Omental fat pad (tissue), 4 donors: ENCODE measurements around the gene NPC1. TPM values are rescaled to one million over a fixed set of nuclear protein-coding genes. Genes with fewer than 3 reads are reported as not detected.
"Not testable (repeated sequence)": the region's sequence is repeated elsewhere in the genome, so short reads cannot be mapped to it uniquely, and the experiment has no call there.

Experiments used
- ATAC-seq: fragments of 150-250 bp; one replicate; pipeline ENCODE4 v1.9.1; 2016; ENCODE audit warnings: mild to moderate bottlenecking, moderate library complexity; ENCODE audit not compliant: low FRiP score
- DNase-seq: peaks from one replicate; pipeline ENCODE4 v3.0.0-alpha.2; 2019; ENCODE audit warnings: low spot score
- CTCF ChIP-seq, 3 donors: fragments of 450-650 bp; IDR thresholded peaks; one replicate each; pipeline ENCODE4 v1.5.1; 2016 to 2017; ENCODE audit warnings: antibody characterized with exemption in 3 of 3, mild to moderate bottlenecking in 3 of 3, moderate library complexity in 2 of 3
- total RNA-seq, 4 donors: library from RNA; depleted of rRNA; stranded (reverse); fragments of >200 nt; gene quantifications; one replicate each; pipeline ENCODE4 v1.1.0, GENCODE V29; 2016

Gene NPC1
- total RNA-seq, 4 donors from 2014 or later = 49.3 to 116 (median 54.7) TPM

DNA sequence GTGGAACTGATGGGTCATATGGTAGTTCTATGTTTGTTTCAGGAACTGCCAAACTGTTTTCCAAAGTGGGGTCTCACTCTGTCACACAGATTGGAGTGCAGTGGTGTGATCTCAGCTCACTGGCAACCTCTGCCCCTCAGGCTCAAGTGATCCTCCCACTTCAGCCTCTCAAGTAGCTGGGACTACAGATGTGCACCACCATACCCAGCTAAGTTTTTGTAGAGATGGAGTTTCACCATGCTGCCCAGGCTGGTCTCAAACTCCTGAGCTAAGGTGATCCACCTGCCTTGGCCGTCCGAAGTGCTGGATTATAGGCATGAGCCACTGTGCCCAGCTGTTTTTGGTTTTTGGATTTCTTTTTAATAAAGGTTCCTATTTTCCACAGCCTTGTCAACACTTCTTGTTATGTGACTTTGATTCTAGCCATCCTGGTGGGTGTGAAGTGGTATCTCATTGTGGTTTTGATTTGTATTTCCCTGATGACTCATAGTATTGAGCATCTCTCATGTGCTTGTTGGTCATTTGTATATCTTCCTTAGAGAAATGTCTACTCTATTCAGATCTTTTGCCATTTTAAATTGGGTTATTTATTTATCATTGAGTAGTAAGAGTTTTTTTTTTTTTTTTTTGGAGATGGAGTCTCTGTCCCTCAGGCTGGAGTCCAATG, 22.8 kb downstream of the NPC1 start:
- no peak for TF ChIP-seq CTCF (IDR thresholded peaks at IDR 0.05)
- peak; percentile 23 for ATAC-seq
- DNase-seq = no peak

- DNase-seq (no peak), ATAC-seq (no peak)
These were observed 26.1 kb downstream of the NPC1 start for GRCh38 chr18:23560186-23560585.

GRCh38 chr18:23557511-23557910, 28.8 kb downstream of the NPC1 start:
- DNase-seq, ATAC-seq: not testable (repeated sequence)

More at GRCh38 chr18:23560186-23560585, 26.1 kb downstream of the NPC1 start:
- no peak for TF ChIP-seq CTCF (IDR thresholded peaks at IDR 0.05)

DNA sequence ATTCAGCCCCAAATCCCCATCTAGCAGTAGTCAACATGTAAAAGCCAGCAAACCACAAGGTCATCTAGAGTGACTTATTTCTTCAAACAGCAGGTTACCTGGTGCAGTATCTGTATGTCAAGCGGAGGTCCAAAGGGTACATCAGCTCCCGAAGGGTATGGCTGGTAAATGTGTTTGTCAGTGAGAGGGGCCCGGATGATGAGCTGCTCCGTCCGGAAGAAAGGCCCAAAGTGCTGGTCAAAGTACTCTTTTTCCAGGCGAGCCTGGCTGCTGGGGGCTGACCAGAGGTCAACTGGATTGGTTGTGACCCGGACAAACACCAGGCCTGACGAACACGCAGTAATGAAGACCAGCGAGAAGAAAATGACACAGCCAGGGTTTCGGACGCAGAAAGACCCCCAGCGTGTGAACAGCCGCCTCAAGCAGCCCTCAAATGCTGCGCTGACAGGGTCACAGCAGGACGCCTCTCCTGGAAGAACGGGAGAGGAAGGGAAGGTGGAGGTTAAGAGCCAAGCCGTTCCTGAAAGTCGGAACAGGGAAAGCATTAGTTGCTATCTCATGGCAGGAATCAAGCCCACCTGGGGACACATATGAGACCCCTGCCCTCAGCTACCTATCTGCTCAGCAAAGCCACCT, 30.0 kb downstream of the NPC1 start:
- ATAC-seq = no peak
- TF ChIP-seq CTCF (IDR thresholded peaks at IDR 0.05) = no peak

DNA sequence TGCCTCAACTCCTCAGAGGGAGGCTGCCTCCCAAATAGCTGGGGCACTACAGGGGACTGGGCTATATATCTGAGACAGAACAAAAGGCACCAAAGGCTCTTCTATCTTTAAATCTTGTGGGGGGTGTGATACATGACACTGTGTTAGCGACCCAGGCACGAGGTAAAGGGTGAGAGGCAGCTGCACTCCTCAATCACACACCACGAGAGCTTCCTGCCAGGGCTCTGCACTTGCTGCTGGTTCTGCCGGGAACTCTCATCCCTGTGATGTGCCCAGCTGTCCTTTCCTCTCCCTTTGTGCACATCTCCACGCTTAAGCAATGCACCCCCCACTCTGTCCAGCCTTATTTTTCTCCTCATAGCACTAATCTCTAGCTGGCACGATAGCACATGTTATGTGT, 32.4 kb downstream of the NPC1 start:
- TF ChIP-seq CTCF (IDR thresholded peaks at IDR 0.05) = no peak
- DNase-seq (no peak), ATAC-seq (peak; percentile 48)

More for the DNA sequence above, 30.0 kb downstream of the NPC1 start:
- no peak for DNase-seq

- DNase-seq (no peak), ATAC-seq (no peak)
- no peak for TF ChIP-seq CTCF (IDR thresholded peaks at IDR 0.05)
These were observed 33.8 kb downstream of the NPC1 start for GRCh38 chr18:23552505-23552904.

- no peak for DNase-seq
- TF ChIP-seq CTCF (IDR thresholded peaks at IDR 0.05) = no peak
- no peak for ATAC-seq
These were observed 34.3 kb downstream of the NPC1 start for GRCh38 chr18:23551978-23552377.
